ENCODE results near the gene FBXL3.
A peak's percentile ranks its signal among the peaks of the same experiment; 100 is the strongest.
"Not testable (repeated sequence)": the region's sequence is repeated elsewhere in the genome, so short reads cannot be mapped to it uniquely, and the experiment has no call there.

The FBXL3 gene

GRCh38 chr13:77026255-77026860 lies 601 bp downstream of the FBXL3 start:
- peak; percentile 44 to 60 for DNase-seq (ENCODE audit: low read depth in 2 of 2)

DNA sequence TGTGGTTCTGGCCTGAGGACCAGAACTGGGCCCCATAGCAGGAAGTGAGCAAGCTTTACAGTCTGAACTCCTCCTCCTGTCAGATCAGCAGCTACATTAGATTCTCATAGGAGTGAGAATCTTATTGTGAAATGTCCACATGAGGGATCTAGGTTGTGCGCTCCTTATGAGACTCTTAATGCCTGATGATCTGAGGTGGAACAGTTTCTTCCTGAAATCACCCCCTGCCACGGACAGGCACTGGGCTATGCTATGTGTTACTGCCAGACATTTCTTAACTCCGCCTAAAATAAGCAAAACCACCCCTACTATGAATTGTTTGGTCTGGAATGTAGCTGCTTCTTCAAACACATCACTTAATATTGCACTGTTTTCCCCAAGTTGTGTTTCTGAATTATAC lies 4.6 kb downstream of the FBXL3 start:
- no peak for DNase-seq (ENCODE audit: low read depth in 2 of 2)

- no peak for DNase-seq (ENCODE audit: low read depth in 2 of 2)
Measured at GRCh38 chr13:77019756-77020155, 7.2 kb downstream of the FBXL3 start.

DNA sequence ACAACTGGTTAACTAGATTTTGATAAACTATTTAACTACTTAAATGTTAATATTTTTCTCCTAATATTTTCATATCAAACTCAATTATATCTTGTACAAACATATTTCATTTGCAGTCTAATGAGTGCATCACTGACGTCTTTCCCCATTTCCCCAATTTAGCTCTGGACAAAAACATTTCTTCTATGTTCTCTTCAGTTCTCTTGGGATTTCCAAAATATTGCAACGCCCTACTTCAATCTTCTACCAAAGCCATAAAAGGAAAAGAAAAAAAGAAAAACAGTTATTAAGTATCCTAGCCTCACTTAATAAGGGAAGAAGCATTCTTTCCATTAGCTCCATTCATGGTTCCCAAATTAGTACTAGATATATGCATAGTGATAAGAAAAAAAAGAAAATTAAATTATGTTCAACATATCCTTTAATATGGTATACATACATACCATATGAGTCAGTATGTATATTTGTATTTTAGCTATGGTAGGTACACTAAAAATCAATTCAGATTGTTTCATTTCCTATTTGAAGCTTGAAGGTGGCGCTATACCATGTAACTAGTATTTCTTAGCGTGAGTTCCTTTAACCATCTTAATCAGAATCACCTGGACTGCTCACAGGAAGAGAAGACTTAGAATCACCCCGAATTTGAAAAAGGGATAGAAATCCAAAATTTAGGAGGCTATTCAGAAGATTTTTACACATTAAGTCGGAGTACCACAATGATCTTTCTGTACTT lies 9.9 kb downstream of the FBXL3 start:
- no peak for DNase-seq (ENCODE audit: low read depth in 2 of 2)

DNA sequence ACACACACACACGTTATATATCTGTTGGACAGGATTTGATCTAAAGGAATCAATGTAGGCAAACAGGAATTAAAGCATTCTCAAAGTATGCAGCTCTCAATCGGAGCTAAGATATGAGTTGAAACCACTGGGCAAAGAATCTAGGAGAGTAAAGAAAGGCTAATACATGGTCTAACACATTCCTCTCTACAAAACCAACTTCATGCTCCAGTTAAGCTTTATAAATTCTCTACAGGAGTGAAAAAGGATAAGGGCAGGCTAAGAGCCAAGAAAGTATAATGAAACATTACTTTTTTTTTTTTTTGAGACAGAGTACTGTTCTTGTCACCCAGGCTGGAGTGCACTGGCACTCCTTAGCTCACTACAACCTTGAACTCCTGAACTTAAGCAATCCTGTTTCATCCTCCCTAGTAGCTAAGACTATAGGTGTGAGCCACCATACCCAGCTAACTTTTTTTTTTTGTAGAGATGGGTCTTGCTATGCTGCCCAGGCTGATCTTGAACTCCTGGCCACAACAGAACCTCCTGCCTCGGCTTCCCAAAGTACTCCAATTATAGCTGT lies 10.6 kb downstream of the FBXL3 start:
- DNase-seq (ENCODE audit: low read depth in 2 of 2): no peak

GRCh38 chr13:77014906-77015685 lies 11.9 kb downstream of the FBXL3 start:
- DNase-seq (ENCODE audit: low read depth in 2 of 2): no peak

GRCh38 chr13:77013853-77014542 lies 13.0 kb downstream of the FBXL3 start:
- no peak for DNase-seq (ENCODE audit: low read depth in 2 of 2)

- DNase-seq (ENCODE audit: low read depth in 2 of 2): not testable (repeated sequence)
Measured at GRCh38 chr13:77009719-77010118, 17.2 kb downstream of the FBXL3 start.

GRCh38 chr13:77009011-77009410 lies 17.9 kb downstream of the FBXL3 start:
- no peak for DNase-seq (ENCODE audit: low read depth in 2 of 2)

DNA sequence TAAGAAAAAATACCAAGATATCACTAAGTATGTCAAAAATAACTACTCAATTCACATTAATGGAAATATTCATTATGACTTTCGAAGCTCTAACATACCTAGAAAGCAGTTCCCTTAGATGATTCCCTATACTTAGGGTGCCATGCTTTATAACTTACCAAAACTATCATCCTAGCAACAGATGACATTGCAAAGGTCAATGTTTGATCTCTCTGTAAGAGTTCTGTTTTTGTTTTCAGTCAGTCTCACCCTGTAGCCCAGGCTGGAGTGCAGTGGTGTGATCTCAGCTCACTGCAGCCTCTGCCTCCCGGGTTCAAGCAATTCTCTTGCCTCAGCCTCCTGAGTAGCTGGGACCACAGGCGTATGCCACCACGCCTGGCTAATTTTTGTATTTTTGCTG lies 18.6 kb downstream of the FBXL3 start:
- not testable (repeated sequence) for DNase-seq (ENCODE audit: low read depth in 2 of 2)

- no peak for DNase-seq (ENCODE audit: low read depth in 2 of 2)
Measured at GRCh38 chr13:77002590-77003190, 24.3 kb downstream of the FBXL3 start.

- no peak for DNase-seq (ENCODE audit: low read depth in 2 of 2)
Measured at GRCh38 chr13:77001963-77002587, 24.9 kb downstream of the FBXL3 start.

DNA sequence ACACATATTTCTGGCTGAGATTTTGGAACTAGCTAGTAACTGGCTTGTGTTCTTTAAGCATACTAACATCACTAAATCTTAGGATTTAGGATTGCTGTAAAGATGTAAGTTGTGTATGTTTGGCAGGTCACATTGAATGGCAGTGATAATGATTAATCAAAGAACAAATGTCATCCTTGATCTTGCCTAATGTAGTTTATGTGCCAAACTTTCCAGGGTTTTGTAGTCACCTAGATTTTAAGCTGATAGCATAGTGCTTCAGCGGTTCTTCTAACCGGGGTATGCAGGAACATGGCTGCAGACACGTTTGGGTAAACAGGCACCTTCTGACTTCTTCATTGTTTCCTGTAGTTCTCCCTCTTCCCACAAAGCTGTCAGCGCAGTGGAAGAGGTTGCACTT lies 25.4 kb downstream of the FBXL3 start:
- DNase-seq (ENCODE audit: low read depth in 2 of 2): no peak

DNA sequence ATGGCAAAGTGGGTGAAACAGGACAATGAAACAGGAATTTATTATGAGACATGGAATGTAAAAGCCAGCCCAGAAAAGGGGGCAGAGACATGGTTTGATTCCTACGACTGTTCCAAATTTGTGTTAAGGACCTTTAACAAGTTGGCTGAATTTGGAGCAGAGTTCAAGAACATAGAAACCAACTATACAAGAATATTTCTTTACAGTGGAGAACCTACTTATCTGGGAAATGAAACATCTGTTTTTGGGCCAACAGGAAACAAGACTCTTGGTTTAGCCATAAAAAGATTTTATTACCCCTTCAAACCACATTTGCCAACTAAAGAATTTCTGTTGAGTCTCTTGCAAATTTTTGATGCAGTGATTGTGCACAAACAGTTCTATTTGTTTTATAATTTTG lies 26.5 kb downstream of the FBXL3 start:
- DNase-seq (ENCODE audit: low read depth in 2 of 2): no peak

DNA sequence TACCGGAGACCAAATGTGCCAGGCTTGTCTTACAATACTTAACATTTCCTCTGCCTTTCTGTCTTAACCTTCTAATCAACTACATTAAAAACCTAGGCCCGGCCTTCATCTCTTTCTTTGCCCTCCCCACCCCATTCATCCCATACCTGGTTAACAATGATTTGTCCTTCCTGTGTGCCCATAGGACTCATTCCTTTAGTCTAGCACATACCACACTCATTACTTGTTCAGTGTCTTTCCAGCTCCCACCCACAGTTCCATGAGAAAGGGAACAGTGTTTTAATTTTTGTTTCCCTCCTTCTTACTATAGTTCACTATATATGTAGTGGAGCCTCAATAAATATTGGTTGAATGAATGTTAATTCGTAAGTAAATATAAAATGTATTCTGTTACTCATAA lies 32.7 kb downstream of the FBXL3 start:
- DNase-seq (ENCODE audit: low read depth in 2 of 2): no peak

DNA sequence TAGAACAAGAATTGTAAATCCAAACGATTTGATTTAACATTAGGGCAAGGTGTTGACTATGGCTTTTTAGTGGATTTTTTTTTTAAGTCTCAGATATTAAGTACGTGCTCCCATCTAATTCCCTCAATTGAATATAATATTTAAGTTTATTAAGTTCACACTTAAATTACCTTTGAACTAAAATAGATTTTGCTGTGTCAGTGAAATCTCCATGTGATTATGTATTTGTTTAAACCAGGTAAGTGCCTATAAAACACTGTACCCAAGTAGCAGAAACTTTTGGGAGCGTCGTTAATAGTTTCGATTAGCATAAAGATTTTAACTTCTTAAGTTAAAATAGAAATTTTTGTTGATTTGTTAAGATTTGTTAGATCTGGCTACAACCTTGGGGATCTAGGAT lies 33.5 kb downstream of the FBXL3 start:
- DNase-seq (ENCODE audit: low read depth in 2 of 2): no peak

DNA sequence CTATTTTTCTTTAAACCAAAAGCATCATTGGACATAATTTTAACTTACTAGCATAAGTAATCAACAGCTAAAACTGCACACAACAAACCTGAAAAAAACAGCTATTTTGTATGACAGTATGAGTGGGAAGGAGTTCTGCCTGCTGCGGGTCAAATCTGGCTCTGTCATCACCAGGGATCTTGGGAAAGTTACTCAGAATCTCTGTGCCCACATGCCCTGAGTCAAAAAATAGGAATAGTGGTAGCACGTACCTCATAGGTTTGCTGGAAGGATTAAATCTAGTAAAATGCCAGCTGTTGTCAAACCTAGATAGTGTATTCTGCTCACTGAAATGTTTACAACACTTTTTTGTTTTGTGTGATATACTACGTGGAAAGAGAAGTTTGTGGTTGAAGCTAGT lies 33.9 kb downstream of the FBXL3 start:
- no peak for DNase-seq (ENCODE audit: low read depth in 2 of 2)

- no peak for DNase-seq (ENCODE audit: low read depth in 2 of 2)
Measured at GRCh38 chr13:76992548-76993001, 34.4 kb downstream of the FBXL3 start.

- DNase-seq (ENCODE audit: low read depth in 2 of 2): peak; percentile 88 to 93
Measured at GRCh38 chr13:76991796-76992547, 35.0 kb downstream of the FBXL3 start, which contains the start of gene CLN5. Gene CLN5 (plus strand): TSS chr13:76992081. CDS start chr13:76992099, 18 bp downstream.

- peak; percentile 52 to 62 for DNase-seq (ENCODE audit: low read depth in 2 of 2)
Measured at GRCh38 chr13:76991432-76991795, 35.5 kb downstream of the FBXL3 start.
